Vagina (tissue), 2 donors: ENCODE data around the gene KLF6.

Experiments used
- POLR2AphosphoS5 ChIP-seq, 2 donors: sonication (generic); formaldehyde crosslinking; IDR thresholded peaks; one replicate each; pipeline ENCODE4 v1.9.0; 2017; ENCODE audit warnings: antibody characterized with exemption in 2 of 2, mild to moderate bottlenecking in 2 of 2, low read depth in 1 of 2; ENCODE audit not compliant: insufficient read depth in 1 of 2
- TF ChIP-seq, protein P1 (sequence below), 3 experiments: fragments of 450-650 bp in 2 of 3; fragments of 200-600 bp in 1 of 3; sonication (generic) in 1 of 3; IDR thresholded peaks; one replicate each; pipeline ENCODE4 v1.5.1; 2017 to 2019; ENCODE audit warnings: antibody characterized with exemption in 3 of 3, mild to moderate bottlenecking in 2 of 3, moderate library complexity in 2 of 3

DNA sequence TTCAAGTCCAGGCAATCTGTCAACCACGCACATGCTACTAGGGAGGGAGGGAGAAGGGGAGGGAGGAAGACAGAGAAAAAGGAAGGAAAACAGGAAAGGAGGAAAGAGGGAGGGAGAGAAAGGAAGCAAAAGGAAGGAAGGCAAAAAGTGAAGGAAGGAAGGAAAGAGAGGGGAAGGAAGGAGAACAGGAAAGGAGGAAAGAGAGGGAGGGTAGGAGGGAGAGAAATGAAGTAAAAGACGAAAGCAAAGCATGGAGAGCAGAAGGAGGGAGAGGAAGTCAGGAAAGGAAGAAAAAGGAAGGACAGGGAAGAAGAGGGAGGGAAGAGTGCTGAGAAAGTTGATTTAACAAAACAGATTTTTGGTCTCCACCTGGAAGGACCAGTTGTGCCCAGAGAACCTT is 25.6 kb downstream of the KLF6 start:
- no peak for TF ChIP-seq POLR2AphosphoS5 (IDR thresholded peaks at IDR 0.05; ENCODE audit: insufficient read depth in 1 of 2, low read depth in 1 of 2)
- TF ChIP-seq, protein P1, sequence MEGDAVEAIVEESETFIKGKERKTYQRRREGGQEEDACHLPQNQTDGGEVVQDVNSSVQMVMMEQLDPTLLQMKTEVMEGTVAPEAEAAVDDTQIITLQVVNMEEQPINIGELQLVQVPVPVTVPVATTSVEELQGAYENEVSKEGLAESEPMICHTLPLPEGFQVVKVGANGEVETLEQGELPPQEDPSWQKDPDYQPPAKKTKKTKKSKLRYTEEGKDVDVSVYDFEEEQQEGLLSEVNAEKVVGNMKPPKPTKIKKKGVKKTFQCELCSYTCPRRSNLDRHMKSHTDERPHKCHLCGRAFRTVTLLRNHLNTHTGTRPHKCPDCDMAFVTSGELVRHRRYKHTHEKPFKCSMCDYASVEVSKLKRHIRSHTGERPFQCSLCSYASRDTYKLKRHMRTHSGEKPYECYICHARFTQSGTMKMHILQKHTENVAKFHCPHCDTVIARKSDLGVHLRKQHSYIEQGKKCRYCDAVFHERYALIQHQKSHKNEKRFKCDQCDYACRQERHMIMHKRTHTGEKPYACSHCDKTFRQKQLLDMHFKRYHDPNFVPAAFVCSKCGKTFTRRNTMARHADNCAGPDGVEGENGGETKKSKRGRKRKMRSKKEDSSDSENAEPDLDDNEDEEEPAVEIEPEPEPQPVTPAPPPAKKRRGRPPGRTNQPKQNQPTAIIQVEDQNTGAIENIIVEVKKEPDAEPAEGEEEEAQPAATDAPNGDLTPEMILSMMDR (IDR thresholded peaks at IDR 0.05): no peak
